IPS-18c (cell line): ENCODE results near the gene ANAPC7.
"Not testable (repeated sequence)": the region's sequence is repeated elsewhere in the genome, so short reads cannot be mapped to it uniquely, and the experiment has no call there.

Experiments
- H3K4me3 ChIP-seq: 2 replicates; pipeline ENCODE4 v1.7.0; 2013; ENCODE audit warnings: low read depth, mild to moderate bottlenecking, low read length, moderate library complexity; ENCODE audit not compliant: insufficient read depth
- H3K9me3 ChIP-seq: one replicate; pipeline ENCODE4 v1.6.1; 2013; ENCODE audit warnings: mild to moderate bottlenecking, low read length, moderate library complexity; ENCODE audit not compliant: control insufficient read depth, insufficient read depth

ANAPC7 gene

GRCh38 chr12:110379631-110380030 lies 23.9 kb downstream of the ANAPC7 start:
- no peaks in the 10 kb centered on the region for H3K9me3 ChIP-seq
- H3K4me3 ChIP-seq, result no peak overlapping the region

GRCh38 chr12:110379197-110379596 lies 24.3 kb downstream of the ANAPC7 start:
- H3K9me3 ChIP-seq, result no peaks in the 10 kb centered on the region
- no peak overlapping the region for H3K4me3 ChIP-seq

GRCh38 chr12:110378131-110378790 lies 25.2 kb downstream of the ANAPC7 start:
- H3K9me3 ChIP-seq, H3K4me3 ChIP-seq: not testable (repeated sequence)

- H3K9me3 ChIP-seq, result no peaks in the 10 kb centered on the region
- H3K4me3 ChIP-seq, result no peak overlapping the region
These were observed 29.4 kb downstream of the ANAPC7 start for GRCh38 chr12:110373962-110374611.

GRCh38 chr12:110373425-110373824 lies 30.1 kb downstream of the ANAPC7 start:
- no peak overlapping the region for H3K4me3 ChIP-seq
- no peaks in the 10 kb centered on the region for H3K9me3 ChIP-seq

GRCh38 chr12:110373025-110373424 lies 30.5 kb downstream of the ANAPC7 start:
- Histone ChIP-seq H3K4me3 (no peak overlapping the region), H3K9me3 (no peaks in the 10 kb centered on the region)

GRCh38 chr12:110372056-110372425 lies 31.5 kb downstream of the ANAPC7 start:
- no peak overlapping the region for H3K4me3 ChIP-seq
- H3K9me3 ChIP-seq, result no peaks in the 10 kb centered on the region

GRCh38 chr12:110371408-110372055 lies 32.0 kb downstream of the ANAPC7 start:
- Histone ChIP-seq H3K9me3 (no peaks in the 10 kb centered on the region), H3K4me3 (no peak overlapping the region)

- Histone ChIP-seq H3K4me3 (no peak overlapping the region), H3K9me3 (no peaks in the 10 kb centered on the region)
These were observed 32.7 kb downstream of the ANAPC7 start for GRCh38 chr12:110370732-110371231.

- no peaks in the 10 kb centered on the region for H3K9me3 ChIP-seq
- H3K4me3 ChIP-seq, result no peak overlapping the region
These were observed 33.5 kb downstream of the ANAPC7 start for GRCh38 chr12:110369992-110370391.

- no peak overlapping the region for H3K4me3 ChIP-seq
- no peaks in the 10 kb centered on the region for H3K9me3 ChIP-seq
These were observed 36.2 kb downstream of the ANAPC7 start for GRCh38 chr12:110367181-110367864.

GRCh38 chr12:110366321-110367142 lies 37.0 kb downstream of the ANAPC7 start:
- H3K4me3 ChIP-seq, result no peak overlapping the region
- no peaks in the 10 kb centered on the region for H3K9me3 ChIP-seq

- H3K9me3 ChIP-seq, result no peaks in the 10 kb centered on the region
- no peak overlapping the region for H3K4me3 ChIP-seq
These were observed 37.8 kb downstream of the ANAPC7 start for GRCh38 chr12:110365489-110366320.

GRCh38 chr12:110361216-110361615 lies 42.3 kb downstream of the ANAPC7 start:
- no peaks in the 10 kb centered on the region for H3K9me3 ChIP-seq
- no peak overlapping the region for H3K4me3 ChIP-seq

GRCh38 chr12:110358384-110359097 lies 45.0 kb downstream of the ANAPC7 start:
- not testable (repeated sequence) for H3K9me3 ChIP-seq, H3K4me3 ChIP-seq

- H3K9me3 ChIP-seq, result no peaks in the 10 kb centered on the region
- H3K4me3 ChIP-seq, result no peak overlapping the region
These were observed 48.4 kb downstream of the ANAPC7 start for GRCh38 chr12:110355073-110355472.
